GM23338 (cell line): ENCODE data around the gene PPP1R37. TPM values are rescaled to one million over a fixed set of nuclear protein-coding genes. Genes with fewer than 3 reads are reported as not detected.

ENCODE experiments used
- ATAC-seq: fragments of 200-7000 bp; cut with Tn5 transposase; 3 replicates; pipeline ENCODE4 v1.9.1; 2020
- DNase-seq: peaks from one replicate; pipeline ENCODE4 v3.0.0-alpha.2; 2015; ENCODE audit warnings: low spot score
- H2AFZ ChIP-seq: fragments of 200-600 bp; sonication (generic); 2 replicates; pipeline ENCODE4 v1.8.0; 2016; ENCODE audit warnings: antibody characterized with exemption, mild to moderate bottlenecking, moderate library complexity
- H3F3A ChIP-seq: fragments of 200-600 bp; sonication (generic); replicated peaks from 2 replicates; pipeline ENCODE4 v1.8.0; 2017; ENCODE audit warnings: antibody characterized with exemption, mixed run types, low read depth
- H3K27ac ChIP-seq: fragments of 200-600 bp; sonication (generic); 2 replicates; pipeline ENCODE4 v1.6.1; 2016; ENCODE audit warnings: low read depth
- H3K27me3 ChIP-seq: fragments of 200-600 bp; sonication (generic); 2 replicates; pipeline ENCODE4 v1.8.0; 2016; ENCODE audit warnings: mild to moderate bottlenecking, mixed run types, moderate library complexity; ENCODE audit not compliant: insufficient read depth
- H3K36me3 ChIP-seq: fragments of 200-600 bp; sonication (generic); 2 replicates; pipeline ENCODE4 v1.8.0; 2016; ENCODE audit warnings: mild to moderate bottlenecking; ENCODE audit not compliant: insufficient read depth
- H3K4me1 ChIP-seq: fragments of 200-600 bp; sonication (generic); 2 replicates; pipeline ENCODE4 v1.8.0; 2016; ENCODE audit warnings: mild to moderate bottlenecking, moderate library complexity; ENCODE audit not compliant: insufficient read depth
- H3K4me2 ChIP-seq: fragments of 200-600 bp; sonication (generic); 2 replicates; pipeline ENCODE4 v1.7.1; 2017; ENCODE audit warnings: mixed run types
- H3K4me3 ChIP-seq: fragments of 200-600 bp; sonication (generic); 2 replicates; pipeline ENCODE4 v1.6.1; 2016; ENCODE audit warnings: mixed run types
- H3K79me2 ChIP-seq: fragments of 200-600 bp; sonication (generic); replicated peaks from 2 replicates; pipeline ENCODE4 v1.8.0; 2017; ENCODE audit warnings: mild to moderate bottlenecking; ENCODE audit not compliant: insufficient read depth
- H3K9me2 ChIP-seq: fragments of 200-600 bp; sonication (generic); 2 replicates; pipeline ENCODE4 v1.8.0; 2017; ENCODE audit not compliant: insufficient read depth
- H4K20me1 ChIP-seq: fragments of 200-600 bp; sonication (generic); replicated peaks from 2 replicates; pipeline ENCODE4 v1.8.0; 2017; ENCODE audit warnings: mild to moderate bottlenecking; ENCODE audit not compliant: insufficient read depth
- H3K27ac Mint-ChIP-seq: 2 replicates; pipeline ENCODE4 v1.8.0; 2020; ENCODE audit warnings: inconsistent platforms, mild to moderate bottlenecking, moderate library complexity, mixed read lengths
- H3K27me3 Mint-ChIP-seq: 3 replicates; pipeline ENCODE4 v1.8.0; 2022; ENCODE audit warnings: low read depth, mild to moderate bottlenecking, moderate library complexity, mixed read lengths, inconsistent platforms; ENCODE audit not compliant: insufficient read depth, poor library complexity
- H3K36me3 Mint-ChIP-seq: 3 replicates; pipeline ENCODE4 v1.8.0; 2021; ENCODE audit warnings: low read depth, mild to moderate bottlenecking, inconsistent platforms, moderate library complexity, mixed read lengths
- H3K4me1 Mint-ChIP-seq: 3 replicates; pipeline ENCODE4 v1.8.0; 2020; ENCODE audit warnings: mild to moderate bottlenecking, inconsistent platforms, mixed read lengths
- H3K4me3 Mint-ChIP-seq: 3 replicates; pipeline ENCODE4 v1.8.0; 2021; ENCODE audit warnings: moderate library complexity, mild to moderate bottlenecking, inconsistent platforms, mixed read lengths
- H3K9me3 Mint-ChIP-seq: 3 replicates; pipeline ENCODE4 v1.8.0; 2020; ENCODE audit warnings: moderate library complexity, mild to moderate bottlenecking, inconsistent platforms, mixed read lengths
- CREB1 ChIP-seq: fragments of 250-450 bp; sonication (Bioruptor Pico); IDR thresholded peaks from 2 replicates; pipeline ENCODE4 v1.5.0; 2020; ENCODE audit warnings: low read depth, mild to moderate bottlenecking, moderate library complexity
- EZH2 ChIP-seq: fragments of 200-600 bp; sonication (generic); IDR thresholded peaks from one replicate; pipeline ENCODE4 v1.8.0; 2017; ENCODE audit warnings: antibody characterized with exemption, mild to moderate bottlenecking, low read depth; ENCODE audit not compliant: unreplicated experiment
- NANOG ChIP-seq: IDR thresholded peaks from 2 replicates; pipeline ENCODE4 v1.6.1; 2016; ENCODE audit warnings: antibody characterized with exemption, borderline replicate concordance
- POLR2AphosphoS5 ChIP-seq: IDR thresholded peaks from 2 replicates; pipeline ENCODE4 v1.6.1; 2016; ENCODE audit warnings: antibody characterized with exemption, low read depth
- ZNF331 ChIP-seq: fragments of 250-450 bp; sonication (Bioruptor Pico); IDR thresholded peaks from 2 replicates; pipeline ENCODE4 v1.5.0; 2020; ENCODE audit warnings: low read depth, mild to moderate bottlenecking, moderate library complexity
- polyA plus RNA-seq: library from polyadenylated mRNA; unstranded; fragments of >200 nt; fragmentation: Nextera tagmentation; extraction: Ambion mirVana; gene quantifications from 2 replicates; pipeline ENCODE4 v1.2.1, GENCODE V29; 2016
- total RNA-seq: library from RNA; depleted of rRNA; stranded (reverse); fragments of >200 nt; shearing (Covaris generic); gene quantifications from 2 replicates; pipeline ENCODE4 v1.2.3, GENCODE V29; 2014
- TF ChIP-seq, protein P1 (sequence below): fragments of 250-450 bp; sonication (Bioruptor Pico); IDR thresholded peaks from 2 replicates; pipeline ENCODE4 v1.5.0; 2020; ENCODE audit warnings: mild to moderate bottlenecking, moderate library complexity
- TF ChIP-seq, protein P2 (sequence below), 2 experiments: fragments of 200-600 bp in 1 of 2; sonication (generic) in 1 of 2; conservative IDR thresholded peaks; 2 replicates each; pipeline versions ENCODE4 v1.5.1 to v1.6.1; 2016 to 2017; ENCODE audit warnings: antibody characterized with exemption in 2 of 2, low read depth in 2 of 2, mild to moderate bottlenecking in 2 of 2, moderate library complexity in 1 of 2
- TF ChIP-seq, protein P3 (sequence below): IDR thresholded peaks from 2 replicates; pipeline ENCODE4 v1.6.1; 2016; ENCODE audit warnings: antibody characterized with exemption

Gene PPP1R37
- total and polyA plus RNA-seq, 2 experiments from 2014 or later = 6.9 to 47.2 TPM

DNA sequence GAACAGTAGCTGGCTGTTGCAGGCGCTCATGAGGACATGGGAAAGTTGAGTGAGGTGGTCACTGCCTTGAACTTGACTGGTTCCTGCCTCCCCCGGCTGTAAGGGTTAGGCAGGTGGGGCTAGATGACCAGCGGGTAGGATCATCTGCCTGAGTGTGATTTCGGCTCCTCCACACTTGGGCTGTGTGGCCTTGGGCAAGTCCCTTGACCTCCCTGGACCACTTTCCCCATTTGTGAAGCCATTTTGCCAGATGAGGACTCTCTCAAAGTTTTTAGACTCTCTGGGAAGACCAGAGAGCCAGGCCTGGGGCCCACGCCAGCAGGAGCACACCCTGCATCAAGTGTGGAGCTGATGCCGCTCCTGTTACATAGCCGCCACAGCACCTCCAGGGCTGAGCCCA, 9.5 kb downstream of the PPP1R37 start:
- Histone ChIP-seq H2AFZ (no peak overlapping the region), H3K27ac (no peak overlapping the region), H3K4me3 (no peak overlapping the region), H3K4me1 (peaks cover 17% of the 10 kb centered on the region; the same call in 1 of the 2 replicates), H3K4me2 (no peak overlapping the region), H4K20me1 (peaks cover 61% of the 10 kb centered on the region), H3K9me2 (no peaks in the 10 kb centered on the region), H3K79me2 (peaks cover 95% of the 10 kb centered on the region), H3K27me3 (no peaks in the 10 kb centered on the region), H3F3A (no peaks in the 10 kb centered on the region), H3K36me3 (no peaks in the 10 kb centered on the region)
- no peaks in the 10 kb centered on the region for H3K9me3 Mint-ChIP-seq
- H3K4me1 Mint-ChIP-seq = peaks cover 65% of the 10 kb centered on the region
- DNase-seq = no peak
- H3K4me3 Mint-ChIP-seq = no peak overlapping the region
- H3K27me3 Mint-ChIP-seq = peaks cover 4% of the 10 kb centered on the region
- H3K27ac Mint-ChIP-seq = no peak overlapping the region; the same call in 1 of the 2 replicates
- ATAC-seq = no peak
- H3K36me3 Mint-ChIP-seq = peaks cover 4% of the 10 kb centered on the region; the same call in 2 of the 3 replicates
- no peak for TF ChIP-seq EZH2
- TF ChIP-seq POLR2AphosphoS5 = no peak
- TF ChIP-seq, protein P1, sequence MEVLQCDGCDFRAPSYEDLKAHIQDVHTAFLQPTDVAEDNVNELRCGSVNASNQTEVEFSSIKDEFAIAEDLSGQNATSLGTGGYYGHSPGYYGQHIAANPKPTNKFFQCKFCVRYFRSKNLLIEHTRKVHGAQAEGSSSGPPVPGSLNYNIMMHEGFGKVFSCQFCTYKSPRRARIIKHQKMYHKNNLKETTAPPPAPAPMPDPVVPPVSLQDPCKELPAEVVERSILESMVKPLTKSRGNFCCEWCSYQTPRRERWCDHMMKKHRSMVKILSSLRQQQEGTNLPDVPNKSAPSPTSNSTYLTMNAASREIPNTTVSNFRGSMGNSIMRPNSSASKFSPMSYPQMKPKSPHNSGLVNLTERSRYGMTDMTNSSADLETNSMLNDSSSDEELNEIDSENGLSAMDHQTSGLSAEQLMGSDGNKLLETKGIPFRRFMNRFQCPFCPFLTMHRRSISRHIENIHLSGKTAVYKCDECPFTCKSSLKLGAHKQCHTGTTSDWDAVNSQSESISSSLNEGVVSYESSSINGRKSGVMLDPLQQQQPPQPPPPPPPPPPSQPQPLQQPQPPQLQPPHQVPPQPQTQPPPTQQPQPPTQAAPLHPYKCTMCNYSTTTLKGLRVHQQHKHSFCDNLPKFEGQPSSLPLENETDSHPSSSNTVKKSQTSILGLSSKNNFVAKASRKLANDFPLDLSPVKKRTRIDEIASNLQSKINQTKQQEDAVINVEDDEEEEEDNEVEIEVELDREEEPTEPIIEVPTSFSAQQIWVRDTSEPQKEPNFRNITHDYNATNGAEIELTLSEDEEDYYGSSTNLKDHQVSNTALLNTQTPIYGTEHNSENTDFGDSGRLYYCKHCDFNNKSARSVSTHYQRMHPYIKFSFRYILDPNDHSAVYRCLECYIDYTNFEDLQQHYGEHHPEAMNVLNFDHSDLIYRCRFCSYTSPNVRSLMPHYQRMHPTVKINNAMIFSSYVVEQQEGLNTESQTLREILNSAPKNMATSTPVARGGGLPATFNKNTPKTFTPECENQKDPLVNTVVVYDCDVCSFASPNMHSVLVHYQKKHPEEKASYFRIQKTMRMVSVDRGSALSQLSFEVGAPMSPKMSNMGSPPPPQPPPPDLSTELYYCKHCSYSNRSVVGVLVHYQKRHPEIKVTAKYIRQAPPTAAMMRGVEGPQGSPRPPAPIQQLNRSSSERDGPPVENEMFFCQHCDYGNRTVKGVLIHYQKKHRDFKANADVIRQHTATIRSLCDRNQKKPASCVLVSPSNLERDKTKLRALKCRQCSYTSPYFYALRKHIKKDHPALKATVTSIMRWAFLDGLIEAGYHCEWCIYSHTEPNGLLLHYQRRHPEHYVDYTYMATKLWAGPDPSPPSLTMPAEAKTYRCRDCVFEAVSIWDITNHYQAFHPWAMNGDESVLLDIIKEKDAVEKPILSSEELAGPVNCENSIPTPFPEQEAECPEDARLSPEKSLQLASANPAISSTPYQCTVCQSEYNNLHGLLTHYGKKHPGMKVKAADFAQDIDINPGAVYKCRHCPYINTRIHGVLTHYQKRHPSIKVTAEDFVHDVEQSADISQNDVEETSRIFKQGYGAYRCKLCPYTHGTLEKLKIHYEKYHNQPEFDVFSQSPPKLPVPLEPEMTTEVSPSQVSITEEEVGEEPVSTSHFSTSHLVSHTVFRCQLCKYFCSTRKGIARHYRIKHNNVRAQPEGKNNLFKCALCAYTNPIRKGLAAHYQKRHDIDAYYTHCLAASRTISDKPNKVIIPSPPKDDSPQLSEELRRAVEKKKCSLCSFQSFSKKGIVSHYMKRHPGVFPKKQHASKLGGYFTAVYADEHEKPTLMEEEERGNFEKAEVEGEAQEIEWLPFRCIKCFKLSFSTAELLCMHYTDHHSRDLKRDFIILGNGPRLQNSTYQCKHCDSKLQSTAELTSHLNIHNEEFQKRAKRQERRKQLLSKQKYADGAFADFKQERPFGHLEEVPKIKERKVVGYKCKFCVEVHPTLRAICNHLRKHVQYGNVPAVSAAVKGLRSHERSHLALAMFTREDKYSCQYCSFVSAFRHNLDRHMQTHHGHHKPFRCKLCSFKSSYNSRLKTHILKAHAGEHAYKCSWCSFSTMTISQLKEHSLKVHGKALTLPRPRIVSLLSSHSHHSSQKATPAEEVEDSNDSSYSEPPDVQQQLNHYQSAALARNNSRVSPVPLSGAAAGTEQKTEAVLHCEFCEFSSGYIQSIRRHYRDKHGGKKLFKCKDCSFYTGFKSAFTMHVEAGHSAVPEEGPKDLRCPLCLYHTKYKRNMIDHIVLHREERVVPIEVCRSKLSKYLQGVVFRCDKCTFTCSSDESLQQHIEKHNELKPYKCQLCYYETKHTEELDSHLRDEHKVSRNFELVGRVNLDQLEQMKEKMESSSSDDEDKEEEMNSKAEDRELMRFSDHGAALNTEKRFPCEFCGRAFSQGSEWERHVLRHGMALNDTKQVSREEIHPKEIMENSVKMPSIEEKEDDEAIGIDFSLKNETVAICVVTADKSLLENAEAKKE (CRISPR knock-in tag) = no peak
- TF ChIP-seq NANOG = no peak

DNA sequence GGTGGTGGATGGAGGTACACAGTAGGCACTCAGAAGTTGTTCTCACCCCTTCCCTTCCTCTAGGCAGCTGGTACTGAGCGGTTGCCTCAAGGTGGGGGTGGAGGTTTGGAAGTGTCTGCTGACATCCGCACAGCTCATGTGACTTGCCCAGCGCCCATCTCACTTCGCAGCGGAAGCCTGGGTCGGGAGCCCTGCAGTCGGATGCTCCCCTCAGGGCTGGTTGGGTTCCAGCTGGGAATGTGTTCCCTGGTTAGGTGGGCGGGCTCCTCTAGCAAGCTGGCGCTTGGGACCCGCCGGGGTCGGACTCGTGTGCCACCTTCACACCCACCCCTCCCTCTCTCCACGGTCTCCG, 10.2 kb downstream of the PPP1R37 start:
- Mint-ChIP-seq H3K4me3 (no peak overlapping the region), H3K27me3 (peaks cover 2% of the 10 kb centered on the region), H3K36me3 (peaks cover 4% of the 10 kb centered on the region; the same call in 2 of the 3 replicates), H3K9me3 (no peaks in the 10 kb centered on the region), H3K27ac (no peak overlapping the region; the same call in 1 of the 2 replicates), H3K4me1 (peaks cover 58% of the 10 kb centered on the region)
- no peak overlapping the region for H3K4me2 ChIP-seq
- H3K36me3 ChIP-seq = no peaks in the 10 kb centered on the region
- no peaks in the 10 kb centered on the region for H3F3A ChIP-seq
- no peaks in the 10 kb centered on the region for H3K9me2 ChIP-seq
- DNase-seq = no peak
- H2AFZ ChIP-seq = no peak overlapping the region
- ATAC-seq = no peak
- peaks cover 95% of the 10 kb centered on the region for H3K79me2 ChIP-seq
- H3K4me1 ChIP-seq = peaks cover 17% of the 10 kb centered on the region; the same call in 1 of the 2 replicates
- H4K20me1 ChIP-seq = peaks cover 57% of the 10 kb centered on the region
- no peak overlapping the region for H3K4me3 ChIP-seq
- no peak overlapping the region for H3K27ac ChIP-seq
- no peaks in the 10 kb centered on the region for H3K27me3 ChIP-seq
- TF ChIP-seq EZH2 (no peak), CREB1 (CRISPR knock-in tag) (no peak), ZNF331 (CRISPR knock-in tag) (no peak), NANOG (no peak)
- TF ChIP-seq, protein P2, sequence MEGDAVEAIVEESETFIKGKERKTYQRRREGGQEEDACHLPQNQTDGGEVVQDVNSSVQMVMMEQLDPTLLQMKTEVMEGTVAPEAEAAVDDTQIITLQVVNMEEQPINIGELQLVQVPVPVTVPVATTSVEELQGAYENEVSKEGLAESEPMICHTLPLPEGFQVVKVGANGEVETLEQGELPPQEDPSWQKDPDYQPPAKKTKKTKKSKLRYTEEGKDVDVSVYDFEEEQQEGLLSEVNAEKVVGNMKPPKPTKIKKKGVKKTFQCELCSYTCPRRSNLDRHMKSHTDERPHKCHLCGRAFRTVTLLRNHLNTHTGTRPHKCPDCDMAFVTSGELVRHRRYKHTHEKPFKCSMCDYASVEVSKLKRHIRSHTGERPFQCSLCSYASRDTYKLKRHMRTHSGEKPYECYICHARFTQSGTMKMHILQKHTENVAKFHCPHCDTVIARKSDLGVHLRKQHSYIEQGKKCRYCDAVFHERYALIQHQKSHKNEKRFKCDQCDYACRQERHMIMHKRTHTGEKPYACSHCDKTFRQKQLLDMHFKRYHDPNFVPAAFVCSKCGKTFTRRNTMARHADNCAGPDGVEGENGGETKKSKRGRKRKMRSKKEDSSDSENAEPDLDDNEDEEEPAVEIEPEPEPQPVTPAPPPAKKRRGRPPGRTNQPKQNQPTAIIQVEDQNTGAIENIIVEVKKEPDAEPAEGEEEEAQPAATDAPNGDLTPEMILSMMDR (conservative IDR thresholded peaks at IDR 0.05; ENCODE audit: low read depth in 2 of 2) = no peak
- TF ChIP-seq, protein P3, sequence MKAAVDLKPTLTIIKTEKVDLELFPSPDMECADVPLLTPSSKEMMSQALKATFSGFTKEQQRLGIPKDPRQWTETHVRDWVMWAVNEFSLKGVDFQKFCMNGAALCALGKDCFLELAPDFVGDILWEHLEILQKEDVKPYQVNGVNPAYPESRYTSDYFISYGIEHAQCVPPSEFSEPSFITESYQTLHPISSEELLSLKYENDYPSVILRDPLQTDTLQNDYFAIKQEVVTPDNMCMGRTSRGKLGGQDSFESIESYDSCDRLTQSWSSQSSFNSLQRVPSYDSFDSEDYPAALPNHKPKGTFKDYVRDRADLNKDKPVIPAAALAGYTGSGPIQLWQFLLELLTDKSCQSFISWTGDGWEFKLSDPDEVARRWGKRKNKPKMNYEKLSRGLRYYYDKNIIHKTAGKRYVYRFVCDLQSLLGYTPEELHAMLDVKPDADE = no peak
